Stimulated activated CD4-positive, alpha-beta T cell treated with anti-CD3 and anti-CD28 coated beads, Interleukin-4, amount 100 ng/mL, for 4 hours (primary cell): ENCODE results near the gene EYS.

Experiments used
- DNase-seq, 2 experiments: peaks; one replicate each; pipeline ENCODE4 v3.0.0-alpha.2; 2020

Gene EYS

GRCh38 chr6:65707126-65707826, at the start of gene EYS:
EYS (minus strand) TSS chr6:65707226; CDS start chr6:65495410, 211,816 bp downstream.
- no peak for DNase-seq

DNA sequence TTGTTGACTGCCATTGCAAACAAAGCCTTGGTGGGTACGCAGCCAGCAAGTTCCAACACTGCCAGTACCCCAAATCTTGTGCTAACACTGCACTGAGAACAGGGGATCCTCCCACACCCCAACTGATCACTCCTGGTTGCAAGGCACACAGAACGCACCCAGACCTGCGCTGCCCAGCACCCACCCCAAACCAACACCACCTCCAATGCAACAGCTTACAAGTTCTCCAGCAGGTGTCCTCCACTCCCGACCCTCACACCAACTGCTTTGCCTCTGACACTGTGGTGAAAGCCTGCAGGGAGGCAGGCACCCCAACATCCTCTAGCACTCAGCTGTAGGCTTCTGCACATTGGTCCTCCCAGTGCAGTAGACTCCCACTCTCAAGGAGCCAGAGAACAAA, 39.3 kb upstream of the EYS start:
- DNase-seq, result no peak

GRCh38 chr6:65745614-65746013, 38.6 kb upstream of the EYS start:
- DNase-seq, result no peak

DNA sequence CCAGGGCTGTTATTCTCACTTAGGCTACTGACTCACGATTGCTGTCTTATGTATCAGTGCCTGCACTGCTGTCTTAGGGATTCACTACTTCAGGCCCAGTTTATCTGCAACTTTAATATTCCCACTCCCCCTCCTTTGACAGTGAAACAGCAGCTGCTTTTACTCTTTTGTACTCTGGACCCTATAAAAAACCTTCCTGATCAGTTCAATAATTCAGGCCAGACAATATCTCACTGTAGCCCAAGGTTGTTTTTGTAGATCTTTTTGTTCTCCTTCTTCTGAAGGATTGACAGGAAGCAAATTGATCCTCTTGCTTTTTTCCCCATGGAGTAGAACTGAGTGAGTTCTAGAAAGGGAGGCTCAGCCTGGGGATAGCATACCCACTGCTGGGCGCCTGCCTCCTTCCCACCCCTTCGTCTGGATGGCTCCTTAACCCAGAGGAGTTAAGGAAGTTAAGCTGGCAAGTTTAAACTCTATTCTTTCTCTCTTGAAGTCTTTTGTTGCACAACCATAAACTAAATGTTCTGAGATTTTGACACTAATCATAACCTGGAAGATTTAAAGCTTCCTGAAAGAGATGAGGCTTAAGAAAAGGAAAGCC, 22.0 kb upstream of the EYS start:
- DNase-seq, result no peak

DNA sequence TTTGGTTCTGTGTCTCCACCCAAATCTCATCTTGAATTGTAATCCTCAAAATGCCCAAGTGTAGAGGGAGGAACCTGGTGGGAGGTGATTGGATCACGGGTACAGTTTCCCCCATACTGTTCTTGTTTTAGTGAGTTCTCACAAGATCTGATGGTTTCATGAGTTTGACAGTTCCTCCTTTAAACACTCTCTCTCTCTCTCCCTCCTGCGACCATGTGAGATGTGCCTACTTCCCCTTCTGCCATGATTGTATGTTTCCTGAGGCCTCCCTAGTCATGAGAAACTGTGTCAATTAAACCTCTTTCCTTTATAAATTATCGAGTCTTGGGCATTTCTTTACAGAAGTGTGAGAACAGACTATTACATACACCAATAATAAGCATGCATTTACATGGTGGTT, 12.1 kb upstream of the EYS start:
- no peak for DNase-seq

GRCh38 chr6:65711531-65711930, 4.5 kb upstream of the EYS start:
- no peak for DNase-seq

DNA sequence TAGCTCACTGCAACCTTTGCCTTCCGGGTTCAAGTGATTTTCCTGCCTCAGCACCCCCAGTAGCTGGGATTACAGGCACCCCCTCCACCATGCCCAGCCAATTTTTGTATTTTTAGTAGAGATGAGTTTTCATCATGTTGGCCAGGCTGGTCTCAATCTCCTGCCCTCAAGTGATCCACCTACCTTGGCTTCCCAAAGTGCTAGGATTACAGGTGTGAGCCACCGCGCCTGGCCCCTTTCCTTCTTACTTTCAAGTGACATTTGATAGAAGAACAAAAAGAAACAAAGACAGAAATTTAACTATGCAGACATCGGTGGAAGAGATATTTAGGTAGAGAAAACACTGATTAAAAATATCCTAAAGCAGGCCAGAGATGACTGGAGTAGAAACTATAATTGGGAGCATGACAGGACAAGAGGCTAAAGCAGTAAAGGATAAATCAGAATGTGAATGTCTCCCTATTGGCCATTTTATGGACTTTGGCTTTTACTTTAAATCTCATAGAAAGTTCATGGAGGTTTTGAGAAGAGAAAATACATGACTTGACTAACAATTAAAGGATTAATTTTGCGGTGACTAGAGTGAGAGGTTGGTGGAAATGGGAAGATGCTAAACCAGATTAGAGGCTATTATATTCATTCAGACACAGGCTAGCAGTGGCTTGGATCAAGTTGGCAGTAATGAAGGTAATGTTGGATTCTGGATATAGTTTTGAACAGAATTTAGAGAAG, 2.2 kb upstream of the EYS start:
- no peak for DNase-seq

DNA sequence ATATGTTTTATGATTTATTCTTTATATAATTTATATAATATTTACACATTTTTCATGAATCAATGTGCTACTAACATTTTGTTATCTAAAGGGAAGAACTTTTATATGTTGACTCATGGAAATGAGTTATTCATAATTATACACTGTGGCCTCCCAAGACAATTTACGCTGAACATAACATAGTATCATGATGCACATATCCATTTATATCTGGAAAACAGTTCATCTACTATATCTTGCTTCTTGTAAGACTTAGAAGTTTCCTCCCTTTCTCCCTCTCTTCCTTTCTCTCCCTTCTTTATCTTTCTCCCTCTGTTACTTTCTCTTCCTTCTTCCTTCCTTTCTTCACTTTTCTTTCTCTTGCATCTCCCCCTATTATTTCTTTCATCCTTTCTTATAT, 1.1 kb upstream of the EYS start:
- DNase-seq, result no peak

DNA sequence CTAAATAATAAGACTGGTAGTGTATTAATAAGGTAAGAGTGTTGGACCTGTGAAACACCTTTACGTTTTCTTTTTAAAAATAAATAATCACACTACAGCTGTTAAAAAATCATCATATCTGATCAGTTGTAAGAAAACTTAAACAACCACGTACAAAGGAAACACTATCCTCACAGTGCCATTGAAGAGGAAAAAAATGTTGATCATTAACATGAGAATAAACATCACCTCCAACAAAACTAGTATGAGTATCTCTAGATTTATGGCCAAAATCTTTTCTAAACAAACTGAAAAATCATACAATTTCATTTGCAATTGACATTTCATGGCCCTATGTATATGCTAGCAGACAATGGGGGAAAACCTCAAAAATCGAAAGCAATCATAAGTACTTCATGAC, 590 bp downstream of the EYS start:
- DNase-seq, result no peak

DNA sequence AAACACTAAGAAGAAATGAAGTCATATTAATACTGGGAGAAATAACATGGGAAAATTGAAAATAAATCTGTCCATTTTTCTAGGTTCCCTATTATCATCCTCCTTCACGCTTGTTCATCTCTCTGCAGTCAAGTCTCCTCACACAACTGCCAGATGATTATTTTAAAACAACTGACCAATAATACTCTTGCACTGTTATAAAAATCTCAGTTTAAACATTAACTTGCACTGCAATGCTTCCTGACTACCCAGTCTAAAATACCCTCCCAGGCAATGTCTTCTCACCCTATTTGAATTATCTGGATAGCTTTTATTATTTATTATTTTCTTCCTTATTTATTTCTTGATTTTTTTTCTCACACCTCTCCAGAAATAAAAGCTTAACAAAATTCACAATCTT, 5.7 kb downstream of the EYS start:
- DNase-seq, result no peak

DNA sequence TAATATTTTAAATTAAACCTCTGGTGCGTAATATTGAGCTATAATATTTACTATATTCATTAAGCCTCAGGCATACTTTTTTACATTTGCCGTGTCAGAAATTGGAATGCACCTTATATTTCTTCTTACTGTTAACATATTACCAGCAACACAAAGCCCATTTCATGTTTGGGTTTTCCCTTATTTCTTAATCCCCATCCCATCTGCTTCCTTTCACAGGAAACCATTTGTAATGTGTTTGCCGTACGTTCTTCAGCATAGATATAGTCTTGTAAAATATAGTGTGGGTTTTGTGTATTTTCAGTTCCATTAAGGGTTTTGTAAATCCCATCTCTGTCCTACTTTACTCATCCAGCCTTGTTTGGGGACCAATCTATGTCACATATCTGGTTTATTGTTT, 6.5 kb downstream of the EYS start:
- no peak for DNase-seq

- no peak for DNase-seq
These were observed 14.9 kb downstream of the EYS start for GRCh38 chr6:65692109-65692508.

- DNase-seq, result no peak
These were observed 26.8 kb downstream of the EYS start for GRCh38 chr6:65680232-65680631.

DNA sequence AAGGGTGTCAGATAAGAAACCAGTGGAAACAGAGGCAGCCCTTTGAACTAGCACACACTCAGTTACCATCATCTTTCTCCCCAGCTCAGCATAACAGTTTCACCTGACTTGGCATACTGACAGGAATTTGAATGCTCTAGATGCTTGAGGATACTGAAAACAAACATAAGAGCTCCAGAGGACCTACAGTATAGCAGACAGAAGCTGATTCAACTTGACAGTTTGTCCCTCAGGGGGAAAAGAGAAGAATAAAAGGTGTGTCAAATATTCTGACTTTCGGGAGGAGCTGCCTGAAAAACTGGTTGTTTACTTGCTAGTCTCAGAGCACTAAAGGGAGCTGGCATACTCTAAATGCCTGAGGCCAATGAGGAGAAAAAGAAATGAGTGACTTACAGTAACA, 35.1 kb downstream of the EYS start:
- no peak for DNase-seq

DNA sequence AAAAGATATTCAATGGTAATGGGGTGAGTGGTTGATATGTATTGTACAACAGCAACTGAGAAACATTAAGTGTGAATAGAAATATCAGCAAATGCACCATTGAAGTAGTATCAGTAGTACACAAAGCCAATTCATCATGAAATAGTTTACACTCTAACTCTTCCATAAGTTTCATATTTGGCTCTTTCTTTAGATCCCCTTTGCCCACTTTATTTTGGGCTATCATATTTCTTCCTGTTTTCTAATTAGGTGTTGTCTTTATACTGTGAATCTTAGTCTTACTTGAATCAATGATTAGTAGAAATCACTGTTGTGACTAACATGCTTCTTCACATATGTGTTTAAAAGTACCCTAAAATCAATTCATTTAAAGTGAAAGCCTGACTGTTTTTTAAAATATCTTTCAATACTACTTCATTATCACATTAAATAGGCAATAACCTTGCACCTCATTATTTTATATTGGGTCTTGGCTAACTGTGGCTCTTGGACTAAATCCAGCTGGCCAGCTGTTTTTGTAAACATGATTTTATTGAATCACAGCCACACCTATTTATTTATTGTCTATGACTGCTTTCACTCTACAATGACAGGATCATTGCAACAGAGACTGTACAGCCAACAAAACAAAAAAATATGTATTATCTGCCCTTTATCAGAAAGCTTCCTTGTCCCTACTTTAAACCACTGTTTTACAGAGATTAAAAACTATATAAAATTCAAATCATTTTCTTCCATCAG, 38.9 kb downstream of the EYS start:
- DNase-seq, result no peak

DNA sequence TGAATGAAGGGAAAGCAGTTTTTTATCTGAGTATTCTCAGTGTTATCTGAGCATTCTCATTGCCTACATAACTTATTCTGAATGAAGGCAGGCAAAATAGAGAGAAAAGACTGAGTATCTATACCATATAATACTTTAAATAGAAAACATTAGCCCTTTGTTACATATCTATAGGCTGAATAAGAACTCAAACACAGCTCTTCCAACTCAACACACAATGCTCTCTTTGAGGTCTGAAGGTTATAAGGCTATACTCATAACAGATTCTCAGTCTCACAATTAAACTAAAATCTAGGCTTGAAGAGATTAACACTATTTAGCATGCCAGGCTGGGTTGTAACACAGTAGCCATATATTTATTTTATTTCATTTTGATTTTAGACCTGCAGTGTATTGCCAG, 56.9 kb downstream of the EYS start:
- DNase-seq, result no peak

DNA sequence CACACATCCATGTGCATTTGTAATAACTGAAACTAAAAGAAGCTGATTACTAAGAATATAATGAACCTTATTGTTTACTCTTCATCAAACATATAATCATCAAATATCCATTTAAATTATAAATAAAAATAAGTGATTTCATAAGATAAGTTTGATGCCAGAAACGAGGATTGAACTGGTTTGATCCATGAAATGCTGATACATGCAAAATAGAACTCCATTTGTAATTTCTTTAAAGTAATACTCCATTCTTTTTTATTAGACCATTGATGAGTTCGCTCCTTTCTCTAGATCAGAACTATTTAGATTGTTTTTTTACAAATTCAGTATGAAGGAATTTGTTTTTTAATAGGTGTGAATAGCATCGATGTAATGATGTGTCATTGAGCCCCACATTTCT, 57.6 kb downstream of the EYS start:
- DNase-seq, result no peak

DNA sequence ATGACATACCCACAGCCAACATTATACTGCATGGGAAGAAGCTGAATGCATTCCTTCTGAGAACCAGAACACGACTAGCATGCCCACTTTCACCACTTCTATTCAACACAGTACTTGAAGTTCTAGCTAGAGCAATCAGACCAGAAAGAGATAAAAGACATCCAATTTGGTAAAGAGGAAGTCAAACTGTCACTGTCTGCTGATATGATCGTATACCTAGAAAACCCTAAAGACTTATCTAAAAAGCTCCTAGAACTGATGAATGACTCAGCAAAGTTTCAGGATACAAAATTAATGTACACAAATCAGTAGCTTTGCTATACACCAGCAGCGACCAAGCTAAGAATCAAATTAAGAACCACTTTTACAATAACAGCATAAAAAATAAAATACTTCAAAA, 60.5 kb downstream of the EYS start:
- DNase-seq, result no peak

DNA sequence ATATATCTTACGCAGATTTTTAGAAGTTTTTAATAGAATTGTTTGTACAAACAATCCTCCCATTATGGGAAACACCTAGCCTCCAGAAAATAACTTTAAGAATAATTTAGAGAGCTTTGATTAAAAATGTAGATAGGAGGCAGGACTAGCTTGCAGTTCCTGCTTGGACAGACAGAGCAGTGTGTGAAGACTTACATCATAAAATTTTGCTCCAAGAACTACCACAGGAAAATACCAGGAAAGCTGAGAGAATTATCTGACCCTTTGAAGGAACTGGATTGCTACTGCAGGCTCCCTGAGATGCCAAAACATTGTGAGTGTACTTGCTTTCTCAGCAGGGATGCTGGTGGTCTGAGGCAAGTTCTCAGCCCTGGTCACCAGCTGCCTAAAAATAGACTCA, 64.2 kb downstream of the EYS start:
- DNase-seq, result no peak

DNA sequence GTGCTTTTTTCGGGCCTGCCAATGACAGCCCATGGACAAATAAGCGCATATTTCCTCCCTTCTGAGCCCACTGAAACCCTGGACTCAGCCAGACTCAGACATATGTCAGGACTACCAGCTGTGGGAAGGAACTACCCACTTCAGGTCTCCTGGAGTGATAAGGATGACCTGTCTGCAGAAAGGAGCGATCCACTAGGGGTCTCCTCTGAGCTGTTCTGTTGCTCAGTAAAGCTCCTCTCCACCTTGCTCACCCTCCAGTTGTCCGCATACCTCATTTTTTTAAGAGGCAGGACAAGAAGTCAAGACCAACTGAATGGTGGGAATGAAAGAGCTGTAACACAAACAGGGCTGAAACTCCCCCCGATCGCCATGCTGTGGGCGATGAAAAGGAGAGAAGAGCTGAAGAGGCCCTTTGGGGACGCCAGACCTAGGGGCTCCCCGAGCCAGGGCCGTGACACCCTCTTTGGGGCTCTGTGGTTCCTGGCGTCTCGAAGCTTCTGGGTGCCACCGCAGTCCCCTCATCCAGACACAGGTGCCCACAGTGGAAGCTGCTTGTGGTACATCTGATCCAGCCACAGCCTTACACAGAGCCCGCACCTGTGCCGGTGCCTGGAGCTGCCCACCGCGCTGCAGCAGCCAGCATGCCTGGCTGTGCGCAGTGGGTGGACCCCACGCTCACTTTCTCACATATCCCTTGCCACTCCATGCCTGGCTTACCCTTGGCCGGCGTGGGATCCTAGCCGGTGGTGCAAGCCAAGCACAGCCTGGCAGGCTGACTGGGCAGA, 68.8 kb downstream of the EYS start:
- DNase-seq, result no peak

DNA sequence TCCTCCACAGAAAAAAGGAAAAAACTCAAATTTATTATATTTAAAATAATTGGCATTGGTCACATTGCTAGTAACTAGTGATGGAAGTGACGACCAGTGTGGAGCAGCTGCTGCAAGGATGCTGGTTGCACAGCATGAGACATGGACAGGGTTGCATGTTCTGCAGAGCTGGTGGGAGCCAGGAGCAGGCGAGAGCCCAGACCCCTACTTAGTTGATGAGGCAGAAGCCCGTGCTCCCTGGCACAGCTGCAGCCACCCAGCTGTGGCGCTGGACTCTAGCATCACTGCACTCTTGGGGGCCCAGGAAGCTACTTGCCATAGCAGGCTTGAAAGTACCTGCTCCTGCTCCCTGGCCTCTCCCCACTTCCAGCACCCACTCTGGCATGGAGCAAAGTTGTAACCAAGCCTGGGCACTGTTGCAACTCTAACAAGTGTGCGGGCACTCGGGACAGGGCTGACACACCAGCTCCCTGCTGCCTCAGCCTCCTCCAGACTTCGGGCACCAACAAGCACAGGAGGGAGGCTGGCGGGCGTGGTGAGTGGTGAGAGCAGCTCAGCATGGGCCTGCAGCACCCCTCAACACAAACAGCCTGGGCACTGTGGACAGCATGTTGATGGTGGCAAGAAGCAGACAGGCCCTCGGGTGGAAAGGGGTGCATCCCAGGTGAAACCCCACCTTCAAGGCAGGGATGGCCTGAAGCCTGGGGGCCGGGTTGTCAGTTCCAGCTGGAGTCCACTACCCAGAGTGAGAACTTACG, 69.6 kb downstream of the EYS start:
- no peak for DNase-seq

DNA sequence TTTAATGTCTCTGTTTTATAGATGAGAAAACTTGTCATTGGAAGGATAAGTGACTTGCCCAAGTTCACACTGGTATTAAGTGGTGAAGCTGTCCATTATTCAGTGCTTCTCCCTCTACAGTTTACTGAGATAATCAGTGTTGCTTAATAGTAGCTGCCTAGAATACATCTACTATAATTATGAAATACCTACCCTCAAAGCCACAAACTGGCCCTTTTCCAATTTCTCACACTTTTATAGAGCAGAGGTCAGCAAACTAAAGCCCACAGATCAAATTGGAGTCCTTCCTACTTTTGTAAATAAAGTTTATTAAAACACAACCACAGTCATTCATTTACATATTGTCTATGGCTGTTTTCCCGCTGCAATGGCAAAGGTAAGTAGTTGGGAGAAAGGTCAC, 73.5 kb downstream of the EYS start:
- no peak for DNase-seq
